B cell (primary cell): ENCODE data around the gene DNHD1. TPM values are rescaled to one million over a fixed set of nuclear protein-coding genes. Genes with fewer than 3 reads are reported as not detected.
A peak's percentile ranks its signal among the peaks of the same experiment; 100 is the strongest.

Experiments used
- ATAC-seq: fragments of 200-7000 bp; cut with Tn5 transposase; one replicate; pipeline ENCODE4 v1.10.0; 2021; ENCODE audit warnings: low read depth, mild to moderate bottlenecking, moderate number of reproducible peaks, moderate library complexity
- CTCF ChIA-PET: fragments of 350-600 bp; sonication (Branson Sonifier 250); formaldehyde crosslinking; loops from one replicate; lab custom pipeline; 2021; ENCODE audit warnings: antibody characterized with exemption, inconsistent platforms; lab: Charles Lee
- POLR2A ChIA-PET: fragments of 350-600 bp; sonication (Branson Sonifier 250); formaldehyde crosslinking; loops from one replicate; lab custom pipeline; 2021; ENCODE audit warnings: antibody characterized with exemption; lab: Charles Lee
- DNase-seq: peaks from one replicate; pipeline ENCODE4 v3.0.0; 2013
- H2AFZ ChIP-seq: 2 replicates; pipeline ENCODE4 v1.6.1; 2012; ENCODE audit warnings: mild to moderate bottlenecking, low read depth, low read length; ENCODE audit not compliant: insufficient read depth, poor library complexity, severe bottlenecking
- H3K27ac ChIP-seq, 2 donors: 1 replicate in 1 of 2; 2 replicates in 1 of 2; pipeline ENCODE4 v1.5.1; 2012 to 2013; ENCODE audit warnings: low read length in 2 of 2, mild to moderate bottlenecking in 2 of 2, moderate library complexity in 1 of 2
- H3K27me3 ChIP-seq, 4 experiments: fragments of 200-600 bp in 1 of 4; sonication (generic) in 1 of 4; replicated peaks in 1 of 4; 1 replicate in 2 of 4; 2 replicates in 2 of 4; pipeline versions ENCODE4 v1.6.1 to v1.7.0; 2013 to 2016; ENCODE audit warnings: low read length in 3 of 4, mild to moderate bottlenecking in 2 of 4, mixed read lengths in 1 of 4, moderate library complexity in 1 of 4; ENCODE audit not compliant: insufficient read depth in 4 of 4, control insufficient read depth in 3 of 4; ENCODE audit errors: control extremely low read depth in 1 of 4
- H3K36me3 ChIP-seq, 2 experiments: replicated peaks in 1 of 2; 1 replicate in 1 of 2; 2 replicates in 1 of 2; pipeline versions ENCODE4 v1.6.1 to v1.7.1; 2013; ENCODE audit warnings: low read length in 1 of 2; ENCODE audit not compliant: insufficient read depth in 2 of 2, control insufficient read depth in 1 of 2; ENCODE audit errors: control extremely low read depth in 1 of 2, extremely low read depth in 1 of 2
- H3K4me1 ChIP-seq, 2 donors: fragments of 200-600 bp in 1 of 2; sonication (generic) in 1 of 2; 1 replicate in 1 of 2; 2 replicates in 1 of 2; pipeline versions ENCODE4 v1.5.1 to v1.6.1; 2013 to 2017; ENCODE audit warnings: low read length in 2 of 2; ENCODE audit not compliant: control insufficient read depth in 2 of 2, insufficient read depth in 2 of 2
- H3K4me2 ChIP-seq: replicated peaks from 2 replicates; pipeline ENCODE3; 2012; ENCODE audit warnings: mild to moderate bottlenecking, low read depth, low read length; ENCODE audit not compliant: poor library complexity, severe bottlenecking
- H3K4me3 ChIP-seq, 5 experiments: fragments of 200-600 bp in 1 of 5; sonication (generic) in 1 of 5; 1 replicate in 3 of 5; 2 replicates in 2 of 5; pipeline versions ENCODE4 v1.5.1 to v1.7.0; 2011 to 2016; ENCODE audit warnings: low read length in 4 of 5, mild to moderate bottlenecking in 4 of 5, low read depth in 2 of 5, control low read depth in 1 of 5, moderate library complexity in 1 of 5; ENCODE audit not compliant: insufficient read depth in 1 of 5; ENCODE audit errors: control extremely low read depth in 1 of 5, extremely low read depth in 1 of 5
- H3K79me2 ChIP-seq: fragments of 200-600 bp; sonication (generic); one replicate; pipeline ENCODE4 v1.6.0; 2016; ENCODE audit warnings: low read length; ENCODE audit not compliant: control insufficient read depth, insufficient read depth
- H3K9ac ChIP-seq: fragments of 200-600 bp; sonication (generic); 2 replicates; pipeline ENCODE4 v1.6.1; 2017; ENCODE audit warnings: mild to moderate bottlenecking, low read length, moderate library complexity
- H3K9me3 ChIP-seq, 3 donors: one replicate each; pipeline versions ENCODE4 v1.6.1 to v1.7.1; 2013; ENCODE audit warnings: low read length in 2 of 3; ENCODE audit not compliant: control insufficient read depth in 2 of 3, insufficient read depth in 1 of 3; ENCODE audit errors: control extremely low read depth in 1 of 3
- H4K20me1 ChIP-seq: 2 replicates; pipeline ENCODE4 v1.6.0; 2012; ENCODE audit warnings: mild to moderate bottlenecking, low read length; ENCODE audit not compliant: insufficient read depth, control insufficient read depth, poor library complexity, severe bottlenecking
- H3K27ac Mint-ChIP-seq: one replicate; pipeline ENCODE4 v1.8.0; 2021; ENCODE audit warnings: mixed read lengths
- H3K27me3 Mint-ChIP-seq: one replicate; pipeline ENCODE4 v1.8.0; 2021; ENCODE audit warnings: mixed read lengths
- H3K4me1 Mint-ChIP-seq: one replicate; pipeline ENCODE4 v1.8.0; 2021; ENCODE audit warnings: mixed read lengths
- H3K4me3 Mint-ChIP-seq: one replicate; pipeline ENCODE4 v1.8.0; 2021; ENCODE audit warnings: mixed read lengths
- H3K9me3 Mint-ChIP-seq: one replicate; pipeline ENCODE4 v1.8.0; 2022; ENCODE audit warnings: mixed read lengths; ENCODE audit not compliant: insufficient read depth
- EZH2 ChIP-seq: IDR thresholded peaks from 2 replicates; pipeline ENCODE4 v1.6.1; 2012; ENCODE audit warnings: borderline replicate concordance, low read depth, mild to moderate bottlenecking, moderate library complexity, low read length; ENCODE audit not compliant: insufficient read depth, poor library complexity, severe bottlenecking
- WGBS: methylation state at CpG from one replicate; pipeline ENCODE4 v1.1.5; 2013; ENCODE audit warnings: missing lambda C conversion rate; ENCODE audit not compliant: insufficient coverage; 5-methylcytosine and 5-hydroxymethylcytosine counted together
- intact Hi-C: fragments of 100-400 bp; cut with micrococcal nuclease; formaldehyde crosslinking; loops from one replicate; pipeline ENCODE4 v1.10.0; 2022
- polyA plus RNA-seq: library from polyadenylated mRNA; depleted of rRNA; stranded (reverse); fragments of >200 nt; gene quantifications from 2 replicates; pipeline ENCODE4 v1.2.3, GENCODE V29; 2012
- total RNA-seq, 2 donors: library from RNA; stranded (reverse); fragments of 120-200 nt in 1 of 2; gene quantifications; 1 replicate in 1 of 2; 2 replicates in 1 of 2; pipeline versions ENCODE4 v1.2.3 to v1.2.4, GENCODE V29; 2013 to 2022
- TF ChIP-seq, protein P1 (sequence below): fragments of 200-600 bp; IDR thresholded peaks from one replicate; pipeline ENCODE4 v1.8.0; 2022; ENCODE audit warnings: antibody characterized with exemption, mild to moderate bottlenecking

DNHD1 gene
- total and polyA plus RNA-seq, 2 donors (not counting 1 experiment from before 2014, with no cell fraction given), result 53.9 to 58.2 TPM

GRCh38 chr11:6618117-6619003 is 121.3 kb downstream of the DNHD1 start:
- Histone ChIP-seq H3K4me3 (peak overlapping the region; percentile 82 to 100 (median 96)), H3K4me2 (peak overlapping the region; percentile 95), H3K27ac (peak overlapping the region; percentile 94 to 97), H3K36me3 (peaks cover 0 to 34% of the 10 kb centered on the region in 2 experiments), H3K9ac (peak overlapping the region; percentile 88), H3K27me3 (no peaks in the 10 kb centered on the region), H4K20me1 (no peaks in the 10 kb centered on the region), H3K79me2 (peaks cover 34% of the 10 kb centered on the region), H2AFZ (peak overlapping the region; percentile 77), H3K4me1 (peaks cover 19 to 33% of the 10 kb centered on the region in 2 donors), H3K9me3 (no peaks in the 10 kb centered on the region)
- ATAC-seq, result peak; percentile 47
- CTCF ChIA-PET, result interaction anchor here (1.0 to 4.7 kb wide), 17 partner anchors 9 to 239 kb away, joined by 3 to 38 read pairs (median 5); partner anchors contain the start of genes ILK and MRPL17
- TF ChIP-seq, protein P1, sequence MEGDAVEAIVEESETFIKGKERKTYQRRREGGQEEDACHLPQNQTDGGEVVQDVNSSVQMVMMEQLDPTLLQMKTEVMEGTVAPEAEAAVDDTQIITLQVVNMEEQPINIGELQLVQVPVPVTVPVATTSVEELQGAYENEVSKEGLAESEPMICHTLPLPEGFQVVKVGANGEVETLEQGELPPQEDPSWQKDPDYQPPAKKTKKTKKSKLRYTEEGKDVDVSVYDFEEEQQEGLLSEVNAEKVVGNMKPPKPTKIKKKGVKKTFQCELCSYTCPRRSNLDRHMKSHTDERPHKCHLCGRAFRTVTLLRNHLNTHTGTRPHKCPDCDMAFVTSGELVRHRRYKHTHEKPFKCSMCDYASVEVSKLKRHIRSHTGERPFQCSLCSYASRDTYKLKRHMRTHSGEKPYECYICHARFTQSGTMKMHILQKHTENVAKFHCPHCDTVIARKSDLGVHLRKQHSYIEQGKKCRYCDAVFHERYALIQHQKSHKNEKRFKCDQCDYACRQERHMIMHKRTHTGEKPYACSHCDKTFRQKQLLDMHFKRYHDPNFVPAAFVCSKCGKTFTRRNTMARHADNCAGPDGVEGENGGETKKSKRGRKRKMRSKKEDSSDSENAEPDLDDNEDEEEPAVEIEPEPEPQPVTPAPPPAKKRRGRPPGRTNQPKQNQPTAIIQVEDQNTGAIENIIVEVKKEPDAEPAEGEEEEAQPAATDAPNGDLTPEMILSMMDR, result no peak
- no peak for TF ChIP-seq EZH2
- no peaks in the 10 kb centered on the region for H3K9me3 Mint-ChIP-seq
- DNase-seq, result peak; percentile 82
- intact Hi-C loops, result loop anchor here (1.0 to 2.0 kb wide), 5 partner anchors 15 to 384 kb away; partner anchors contain the start of genes FHIP1B, ILK, MRPL17 and RRP8
- H3K4me1 Mint-ChIP-seq, result peaks cover 11% of the 10 kb centered on the region
- POLR2A ChIA-PET, result interaction anchor here (0.8 to 3.2 kb wide), 9 partner anchors 9 to 228 kb away, joined by 3 to 38 read pairs (median 7); partner anchors contain the start of genes ARFIP2, ILK, MRPL17 and RRP8
- H3K27ac Mint-ChIP-seq, result no peak overlapping the region
- H3K4me3 Mint-ChIP-seq, result no peak overlapping the region
- WGBS, result 5% methylated on average over 14 of the region's 15 CpGs
- no peaks in the 10 kb centered on the region for H3K27me3 Mint-ChIP-seq
